H1 (cell line): Measurements from ENCODE around the gene LYPD3. TPM values are rescaled to one million over a fixed set of nuclear protein-coding genes. Genes with fewer than 3 reads are reported as not detected.

Source experiments
- CTCF ChIA-PET: fragments of 300-600 bp; sonication (Branson Sonifier 250); formaldehyde crosslinking; loops from one replicate; lab custom pipeline; 2021; ENCODE audit not compliant: partially characterized antibody; lab: Charles Lee
- POLR2A ChIA-PET: fragments of 300-600 bp; sonication (Branson Sonifier 250); formaldehyde crosslinking; loops from one replicate; lab custom pipeline; 2021; ENCODE audit warnings: inconsistent platforms; ENCODE audit not compliant: partially characterized antibody; lab: Charles Lee
- DNase-seq, 2 experiments: peaks; one replicate each; pipeline versions ENCODE4 v3.0.0 to v3.0.0-alpha.2; 2010 to 2022; ENCODE audit warnings: low spot score in 2 of 2, low read depth in 1 of 2, mixed read lengths in 1 of 2
- FAIRE-seq: peaks from 2 replicates; lab custom pipeline; 2011; peaks lifted over from hg19 to GRCh38; lab: Jason Lieb, UNC
- H2AFZ ChIP-seq: 2 replicates; pipeline ENCODE4 v1.8.1; 2012; ENCODE audit warnings: low read length, inconsistent platforms
- H2AK5ac ChIP-seq: 2 replicates; pipeline ENCODE4 v1.6.1; 2013; ENCODE audit warnings: low read depth, low read length
- H2BK120ac ChIP-seq: replicated peaks from 2 replicates; pipeline ENCODE3; 2013; ENCODE audit warnings: low read depth, low read length, inconsistent platforms
- H2BK12ac ChIP-seq: 2 replicates; pipeline ENCODE4 v1.6.1; 2013; ENCODE audit warnings: low read depth, low read length
- H2BK15ac ChIP-seq: 2 replicates; pipeline ENCODE4 v1.6.1; 2013; ENCODE audit warnings: low read length
- H2BK20ac ChIP-seq: 2 replicates; pipeline ENCODE4 v1.6.1; 2013; ENCODE audit warnings: low read length
- H2BK5ac ChIP-seq: 2 replicates; pipeline ENCODE4 v1.6.1; 2013; ENCODE audit warnings: low read depth, low read length
- H3K14ac ChIP-seq: 2 replicates; pipeline ENCODE4 v1.6.1; 2013; ENCODE audit warnings: inconsistent platforms; ENCODE audit not compliant: insufficient read length
- H3K18ac ChIP-seq: 2 replicates; pipeline ENCODE4 v1.6.1; 2013; ENCODE audit warnings: low read length; ENCODE audit errors: extremely low read depth
- H3K23ac ChIP-seq: 2 replicates; pipeline ENCODE4 v1.6.1; 2013; ENCODE audit warnings: inconsistent platforms; ENCODE audit not compliant: insufficient read length
- H3K23me2 ChIP-seq: 2 replicates; pipeline ENCODE4 v1.6.1; 2013; ENCODE audit warnings: low read depth, low read length
- H3K27ac ChIP-seq: 2 replicates; pipeline ENCODE4 v1.6.1; 2011; ENCODE audit warnings: low read depth, low read length, inconsistent platforms
- H3K27me3 ChIP-seq, 4 experiments: replicated peaks in 1 of 4; 1 replicate in 1 of 4; 2 replicates in 3 of 4; pipeline versions ENCODE4 v1.6.1 to v1.8.1; 2011 to 2013; ENCODE audit warnings: low read length in 3 of 4, mild to moderate bottlenecking in 3 of 4, inconsistent platforms in 2 of 4, mixed read lengths in 2 of 4, moderate library complexity in 1 of 4; ENCODE audit not compliant: control insufficient read depth in 3 of 4, insufficient read depth in 3 of 4; ENCODE audit errors: extremely low read depth in 1 of 4
- H3K36me3 ChIP-seq, 4 experiments: 2 replicates each; pipeline versions ENCODE4 v1.6.1 to v1.8.1; 2011 to 2013; ENCODE audit warnings: mild to moderate bottlenecking in 4 of 4, low read length in 3 of 4, moderate library complexity in 2 of 4, control low read depth in 1 of 4, inconsistent platforms in 1 of 4; ENCODE audit not compliant: insufficient read depth in 4 of 4, control insufficient read depth in 2 of 4
- H3K4ac ChIP-seq: replicated peaks from 2 replicates; pipeline ENCODE3; 2013; ENCODE audit warnings: low read length, low read depth, mixed read lengths, inconsistent platforms; ENCODE audit not compliant: insufficient read length
- H3K4me1 ChIP-seq, 4 experiments: replicated peaks in 1 of 4; 1 replicate in 1 of 4; 2 replicates in 3 of 4; pipeline versions ENCODE4 v1.6.1 to v1.8.1; 2011 to 2013; ENCODE audit warnings: low read length in 3 of 4, inconsistent platforms in 2 of 4, mixed read lengths in 1 of 4; ENCODE audit not compliant: insufficient read depth in 4 of 4, control insufficient read depth in 3 of 4
- H3K4me2 ChIP-seq, 2 experiments: 2 replicates each; pipeline versions ENCODE4 v1.6.1 to v1.8.1; 2011 to 2013; ENCODE audit warnings: low read depth in 2 of 2, low read length in 2 of 2, control low read depth in 1 of 2, inconsistent platforms in 1 of 2, mild to moderate bottlenecking in 1 of 2; ENCODE audit not compliant: insufficient read depth in 1 of 2
- H3K4me3 ChIP-seq, 4 experiments: fragments of 200-600, 300-600 bp in 1 of 4; sonication (generic), shearing (Covaris generic), sonication (Bioruptor Twin) in 1 of 4; 2 replicates each; pipeline versions ENCODE4 v1.5.1 to v1.8.1; 2011 to 2016; ENCODE audit warnings: low read length in 4 of 4, low read depth in 3 of 4, control low read depth in 2 of 4, inconsistent platforms in 2 of 4, mild to moderate bottlenecking in 2 of 4, mixed read lengths in 1 of 4, moderate library complexity in 1 of 4; ENCODE audit not compliant: insufficient read depth in 2 of 4; ENCODE audit errors: extremely low read depth in 1 of 4
- H3K56ac ChIP-seq: replicated peaks from 2 replicates; pipeline ENCODE3; 2013; ENCODE audit warnings: low read depth, mild to moderate bottlenecking, mixed read lengths, low read length, inconsistent platforms; ENCODE audit not compliant: insufficient read length
- H3K79me1 ChIP-seq: 2 replicates; pipeline ENCODE4 v1.6.1; 2013; ENCODE audit warnings: low read depth, low read length, control low read depth
- H3K79me2 ChIP-seq, 2 experiments: 2 replicates each; pipeline versions ENCODE4 v1.6.1 to v1.8.1; 2012 to 2013; ENCODE audit warnings: low read length in 2 of 2, mild to moderate bottlenecking in 2 of 2, inconsistent platforms in 1 of 2; ENCODE audit not compliant: insufficient read depth in 2 of 2, control insufficient read depth in 1 of 2
- H3K9ac ChIP-seq, 4 experiments: replicated peaks in 1 of 4; 1 replicate in 1 of 4; 2 replicates in 3 of 4; pipeline versions ENCODE4 v1.6.1 to v1.8.1; 2011 to 2013; ENCODE audit warnings: low read depth in 3 of 4, low read length in 3 of 4, control low read depth in 2 of 4, mild to moderate bottlenecking in 2 of 4, moderate library complexity in 2 of 4, inconsistent platforms in 1 of 4; ENCODE audit errors: extremely low read depth in 1 of 4
- H3K9me3 ChIP-seq, 2 experiments: 2 replicates each; pipeline versions ENCODE4 v1.6.1 to v1.8.1; 2012 to 2013; ENCODE audit warnings: mild to moderate bottlenecking in 2 of 2, moderate library complexity in 2 of 2, control low read depth in 1 of 2, inconsistent platforms in 1 of 2, low read depth in 1 of 2, low read length in 1 of 2, mixed read lengths in 1 of 2; ENCODE audit not compliant: insufficient read depth in 2 of 2
- H4K20me1 ChIP-seq, 2 experiments: replicated peaks in 1 of 2; 2 replicates each; pipeline versions ENCODE3 to v1.8.1; 2011 to 2013; ENCODE audit warnings: inconsistent platforms in 2 of 2, low read length in 2 of 2, mild to moderate bottlenecking in 1 of 2; ENCODE audit not compliant: insufficient read depth in 2 of 2, control insufficient read depth in 1 of 2
- H4K5ac ChIP-seq: 2 replicates; pipeline ENCODE4 v1.6.1; 2013; ENCODE audit warnings: low read length, low read depth, mixed read lengths, inconsistent platforms; ENCODE audit not compliant: insufficient read length
- H4K8ac ChIP-seq: 2 replicates; pipeline ENCODE4 v1.8.0; 2013; ENCODE audit warnings: mild to moderate bottlenecking, moderate library complexity, low read length, inconsistent platforms; ENCODE audit not compliant: insufficient read depth; ENCODE audit errors: extremely low read depth
- H4K91ac ChIP-seq: replicated peaks from 2 replicates; pipeline ENCODE3; 2013; ENCODE audit warnings: low read length, mixed read lengths, inconsistent platforms; ENCODE audit not compliant: insufficient read length
- ASH2L ChIP-seq: fragments of 200-600, 300-600 bp; sonication (generic); IDR thresholded peaks from one replicate; pipeline ENCODE4 v1.7.1; 2017; ENCODE audit warnings: low read length
- CBX5 ChIP-seq: fragments of 300-800, 300-1000 bp; sonication (generic); IDR thresholded peaks from 2 replicates; pipeline ENCODE4 v1.7.1; 2016; ENCODE audit warnings: antibody characterized with exemption, low read length, low read depth
- CTBP2 ChIP-seq: IDR thresholded peaks from 2 replicates; pipeline ENCODE4 v1.7.0; 2011; ENCODE audit warnings: borderline replicate concordance, mild to moderate bottlenecking, moderate library complexity, mixed read lengths, low read length; ENCODE audit not compliant: insufficient read depth, insufficient read length
- EGR1 ChIP-seq: IDR thresholded peaks from 2 replicates; pipeline ENCODE4 v1.6.1; 2011; ENCODE audit warnings: low read depth, low read length, borderline replicate concordance
- NRF1 ChIP-seq: IDR thresholded peaks from 2 replicates; pipeline ENCODE4 v1.6.1; 2011; ENCODE audit warnings: mild to moderate bottlenecking, low read depth, low read length, improper control_type of control experiment
- RAD21 ChIP-seq, 2 experiments: IDR thresholded peaks in 1 of 2; conservative IDR thresholded peaks in 1 of 2; 2 replicates each; pipeline ENCODE4 v1.6.1; 2011; ENCODE audit warnings: low read depth in 2 of 2, low read length in 2 of 2, improper control_type of control experiment in 1 of 2, inconsistent platforms in 1 of 2, mild to moderate bottlenecking in 1 of 2, moderate library complexity in 1 of 2
- SAP30 ChIP-seq: fragments of 300-600 bp; sonication (generic); IDR thresholded peaks from 2 replicates; pipeline ENCODE4 v1.7.1; 2012; ENCODE audit warnings: low read length, moderate library complexity, mild to moderate bottlenecking, inconsistent platforms; ENCODE audit not compliant: insufficient read depth, insufficient replicate concordance
- SIN3A ChIP-seq, 2 experiments: IDR thresholded peaks in 1 of 2; conservative IDR thresholded peaks in 1 of 2; 2 replicates each; pipeline ENCODE4 v1.6.1; 2011 to 2012; ENCODE audit warnings: low read length in 2 of 2, improper control_type of control experiment in 1 of 2, low read depth in 1 of 2, mild to moderate bottlenecking in 1 of 2
- SIRT6 ChIP-seq: IDR thresholded peaks from one replicate; pipeline ENCODE4 v1.7.1; 2012; ENCODE audit warnings: low read length, inconsistent platforms
- SIX5 ChIP-seq: IDR thresholded peaks from 2 replicates; pipeline ENCODE4 v1.6.1; 2011; ENCODE audit warnings: mild to moderate bottlenecking, low read depth, low read length
- SP2 ChIP-seq: IDR thresholded peaks from 2 replicates; pipeline ENCODE4 v1.6.1; 2012; ENCODE audit warnings: mild to moderate bottlenecking, low read length, inconsistent platforms
- SRF ChIP-seq: IDR thresholded peaks from 2 replicates; pipeline ENCODE4 v1.6.1; 2011; ENCODE audit warnings: mild to moderate bottlenecking, low read depth, low read length, moderate library complexity
- TAF7 ChIP-seq: optimal IDR thresholded peaks from 2 replicates; pipeline ENCODE3; 2011; ENCODE audit warnings: low read depth, mild to moderate bottlenecking, inconsistent platforms, low read length, moderate library complexity, borderline replicate concordance
- TCF12 ChIP-seq: IDR thresholded peaks from 2 replicates; pipeline ENCODE4 v1.6.1; 2011; ENCODE audit warnings: low read depth, mild to moderate bottlenecking, low read length
- WGBS, 2 experiments: shearing (Covaris generic) in 1 of 2; methylation state at CpG; one replicate each; pipeline versions ENCODE4 v1.1.6 to v1.1.7; 2013 to 2015; ENCODE audit warnings: low lambda C conversion rate in 2 of 2, mixed read lengths in 2 of 2, inconsistent platforms in 1 of 2, low coverage in 1 of 2, missing lambda C conversion rate in 1 of 2; ENCODE audit not compliant: insufficient replicate concordance in 2 of 2, insufficient coverage in 1 of 2, insufficient read length in 1 of 2; ENCODE audit errors: extremely low coverage in 1 of 2, missing lambda C conversion rate in 1 of 2; 5-methylcytosine and 5-hydroxymethylcytosine counted together
- polyA plus RNA-seq, 7 experiments: library from polyadenylated mRNA; depleted of rRNA in 3 of 7; stranded (reverse) in 5 of 7; unstranded in 2 of 7; fragments of >200 nt in 5 of 7; fragments of 200-250 nt in 2 of 7; gene quantifications; 1 replicate in 5 of 7; 2 replicates in 1 of 7; 4 replicates in 1 of 7; pipeline versions ENCODE4 v1.2.1 to v1.2.3, GENCODE V29; 2011 to 2013; ENCODE audit warnings: missing spikeins in 2 of 7, mixed read lengths in 2 of 7
- total RNA-seq: library from RNA; stranded (reverse); fragmentation: NEBNext Ultra II Directional; extraction: Animal tissue kit (Norgen Biotek cat#: 25700); gene quantifications from 2 replicates; pipeline ENCODE4 v1.2.1, GENCODE V29; 2021

LYPD3 gene
- total and polyA plus RNA-seq, 2 of the 8 experiments (the other 6 are each of a cell fraction or from before 2014, with no cell fraction given): 4.1 to 16.4 TPM

DNA sequence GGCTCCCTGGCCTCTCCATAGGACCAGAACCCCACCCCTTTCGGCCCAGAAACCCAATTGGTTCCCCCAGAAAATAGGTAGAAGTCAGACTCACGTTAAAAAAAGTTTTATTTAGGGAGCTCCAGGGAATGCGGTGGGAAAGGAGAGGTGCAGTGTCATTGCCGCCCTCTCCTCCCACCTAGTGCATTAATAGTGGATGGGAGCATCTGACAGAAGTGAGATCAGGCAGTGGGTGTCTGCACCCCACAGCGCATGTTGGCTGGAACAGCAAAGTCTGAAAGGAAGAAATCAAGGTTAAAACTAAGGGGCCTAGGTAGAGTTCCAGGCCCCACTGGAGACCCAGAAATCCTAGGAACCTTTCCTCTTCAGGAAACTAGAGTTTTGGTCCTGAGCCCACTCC, 41.2 kb upstream of the LYPD3 start:
- peaks cover 17% of the 10 kb centered on the region; the same call in 1 of the 2 replicates for H3K23me2 ChIP-seq
- no peaks in the 10 kb centered on the region for H3K79me1 ChIP-seq
- no peak overlapping the region for H4K91ac ChIP-seq
- no peak for DNase-seq
- no peak for FAIRE-seq
- H2BK15ac ChIP-seq: no peak overlapping the region
- H2BK120ac ChIP-seq: no peak overlapping the region
- no peak overlapping the region for H4K5ac ChIP-seq
- no peak overlapping the region for H2AK5ac ChIP-seq
- H2BK5ac ChIP-seq: no peak overlapping the region
- H4K8ac ChIP-seq: no peak overlapping the region
- H2AFZ ChIP-seq: no peak overlapping the region
- H3K79me2 ChIP-seq: no peaks in the 10 kb centered on the region
- ChIA-PET CTCF (interaction anchor here (0.7 to 2.0 kb wide), 3 partner anchors 9 to 60 kb away, joined by 3 to 8 read pairs (median 3); no protein-coding TSS in a partner anchor), POLR2A (interaction anchor here (1.8 kb wide), 1 partner anchor 26 kb away, joined by 8 read pairs; the partner anchor contains the start of gene ZNF575)
- H3K56ac ChIP-seq: no peak overlapping the region
- no peak overlapping the region for H3K9ac ChIP-seq
- peaks cover 3 to 16% (median 14%) of the 10 kb centered on the region in 4 experiments for H3K27me3 ChIP-seq
- H3K4me1 ChIP-seq: peaks cover 0 to 6% (median 0%) of the 10 kb centered on the region in 4 experiments; a peak in 1 of 7 replicates
- no peak overlapping the region for H3K4me3 ChIP-seq
- no peak overlapping the region for H3K27ac ChIP-seq
- no peak overlapping the region for H3K4ac ChIP-seq
- H3K9me3 ChIP-seq: no peaks in the 10 kb centered on the region
- H2BK20ac ChIP-seq: no peak overlapping the region
- H3K23ac ChIP-seq: no peak overlapping the region
- no peak overlapping the region for H3K14ac ChIP-seq
- H3K18ac ChIP-seq: no peak overlapping the region
- peaks cover 0 to 4% (median 1%) of the 10 kb centered on the region in 4 experiments; a peak in 1 of 8 replicates for H3K36me3 ChIP-seq
- 90% methylated on average over 5 of the region's 5 CpGs; no CpG with 5 or more reads in 1 of the 2 experiments for WGBS, 2 experiments
- H4K20me1 ChIP-seq: peaks cover 0 to 2% of the 10 kb centered on the region in 2 experiments
- H2BK12ac ChIP-seq: no peak overlapping the region
- H3K4me2 ChIP-seq: no peak overlapping the region
- TF ChIP-seq SAP30 (no peak), EGR1 (no peak), ASH2L (no peak), SIRT6 (no peak), CTBP2 (no peak), TCF12 (no peak), TAF7 (no peak), CBX5 (no peak), RAD21 (IDR thresholded peaks at IDR 0.05 in 1 of 2, conservative IDR thresholded peaks at IDR 0.05 in 1 of 2; ENCODE audit: low read depth in 2 of 2, low read length in 2 of 2) (no peak), NRF1 (no peak), SIN3A (conservative IDR thresholded peaks at IDR 0.05 in 1 of 2, IDR thresholded peaks at IDR 0.05 in 1 of 2; ENCODE audit: low read depth in 1 of 2, low read length in 2 of 2) (no peak), SRF (no peak), SP2 (no peak), SIX5 (no peak)
